Neural cell (in vitro differentiated cells): ENCODE results near the gene GSC2.

ENCODE experiments used
- EP300 ChIP-seq: fragments of 450-650 bp; conservative IDR thresholded peaks from 2 replicates; pipeline ENCODE4 v1.6.1; 2014; ENCODE audit warnings: antibody characterized with exemption, mild to moderate bottlenecking, moderate library complexity; ENCODE audit not compliant: poor library complexity, severe bottlenecking
- EZH2 ChIP-seq: fragments of 200-600, 300-800 bp; shearing (Covaris generic), sonication (generic); IDR thresholded peaks from 2 replicates; pipeline ENCODE4 v1.6.1; 2014; ENCODE audit warnings: antibody characterized with exemption, low read length, borderline replicate concordance, mild to moderate bottlenecking; ENCODE audit not compliant: insufficient read depth, poor library complexity, severe bottlenecking
- POLR2AphosphoS5 ChIP-seq: IDR thresholded peaks from 2 replicates; pipeline ENCODE4 v1.6.1; 2012
- RAD21 ChIP-seq: fragments of 450-650 bp; conservative IDR thresholded peaks from 2 replicates; pipeline ENCODE4 v1.6.1; 2014; ENCODE audit warnings: antibody characterized with exemption, mild to moderate bottlenecking, moderate library complexity
- SMC3 ChIP-seq: fragments of 450-650 bp; conservative IDR thresholded peaks from 2 replicates; pipeline ENCODE4 v1.6.1; 2014; ENCODE audit warnings: antibody characterized with exemption, mild to moderate bottlenecking, moderate library complexity; ENCODE audit not compliant: poor library complexity
- TAF1 ChIP-seq: IDR thresholded peaks from 2 replicates; pipeline ENCODE4 v1.6.1; 2012; ENCODE audit warnings: low read depth
- TF ChIP-seq, protein P1 (sequence below): fragments of 450-650 bp; IDR thresholded peaks from 2 replicates; pipeline ENCODE4 v1.5.1; 2014; ENCODE audit warnings: antibody characterized with exemption, mild to moderate bottlenecking, moderate library complexity; ENCODE audit not compliant: poor library complexity, severe bottlenecking
- TF ChIP-seq, protein P2 (sequence below): IDR thresholded peaks from 2 replicates; pipeline ENCODE4 v1.6.1; 2012; ENCODE audit warnings: borderline replicate concordance

DNA sequence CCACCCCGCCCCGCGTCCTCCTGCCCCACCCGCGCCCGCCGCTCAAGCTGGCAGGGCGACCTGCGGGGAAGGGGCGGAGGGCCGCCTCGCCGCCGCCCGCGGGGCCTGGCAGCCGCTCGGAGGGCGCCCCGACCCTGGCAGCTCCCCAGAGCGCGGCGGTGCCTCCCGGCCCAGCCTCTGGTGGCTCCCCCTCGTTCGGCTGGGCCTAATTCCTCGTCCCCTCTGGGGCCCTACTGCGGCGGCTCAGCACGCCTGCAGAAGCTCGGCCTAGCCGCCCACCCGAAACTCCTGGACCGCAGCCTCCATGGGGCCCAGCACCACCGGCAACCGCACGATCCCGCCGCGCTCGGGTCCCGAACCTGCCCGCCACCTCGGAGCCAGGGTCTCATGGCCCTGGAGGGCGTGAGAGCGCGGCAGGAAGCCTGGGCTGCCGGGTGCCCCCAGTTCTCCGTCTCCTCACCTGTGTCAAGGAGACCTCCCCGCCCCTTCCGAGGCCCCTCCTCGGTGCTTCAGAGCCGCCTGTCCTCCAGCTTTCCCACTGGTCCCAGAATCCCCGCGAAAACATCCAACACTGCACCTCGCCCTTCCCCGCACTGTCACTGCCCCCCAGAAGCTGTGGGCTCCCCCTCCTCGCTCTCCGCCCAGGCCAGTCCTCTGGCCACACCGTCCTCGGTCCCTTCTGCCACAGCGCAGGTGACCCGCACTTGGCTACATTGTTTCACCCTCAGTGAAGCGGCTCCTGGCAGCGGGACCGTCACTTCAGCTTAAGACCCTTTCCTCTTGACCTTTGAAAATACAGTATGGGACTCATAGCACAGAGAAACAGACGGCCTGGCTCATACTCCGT, 613 bp upstream of the GSC2 start:
- TF ChIP-seq RAD21 = no peak
- TF ChIP-seq, protein P1, sequence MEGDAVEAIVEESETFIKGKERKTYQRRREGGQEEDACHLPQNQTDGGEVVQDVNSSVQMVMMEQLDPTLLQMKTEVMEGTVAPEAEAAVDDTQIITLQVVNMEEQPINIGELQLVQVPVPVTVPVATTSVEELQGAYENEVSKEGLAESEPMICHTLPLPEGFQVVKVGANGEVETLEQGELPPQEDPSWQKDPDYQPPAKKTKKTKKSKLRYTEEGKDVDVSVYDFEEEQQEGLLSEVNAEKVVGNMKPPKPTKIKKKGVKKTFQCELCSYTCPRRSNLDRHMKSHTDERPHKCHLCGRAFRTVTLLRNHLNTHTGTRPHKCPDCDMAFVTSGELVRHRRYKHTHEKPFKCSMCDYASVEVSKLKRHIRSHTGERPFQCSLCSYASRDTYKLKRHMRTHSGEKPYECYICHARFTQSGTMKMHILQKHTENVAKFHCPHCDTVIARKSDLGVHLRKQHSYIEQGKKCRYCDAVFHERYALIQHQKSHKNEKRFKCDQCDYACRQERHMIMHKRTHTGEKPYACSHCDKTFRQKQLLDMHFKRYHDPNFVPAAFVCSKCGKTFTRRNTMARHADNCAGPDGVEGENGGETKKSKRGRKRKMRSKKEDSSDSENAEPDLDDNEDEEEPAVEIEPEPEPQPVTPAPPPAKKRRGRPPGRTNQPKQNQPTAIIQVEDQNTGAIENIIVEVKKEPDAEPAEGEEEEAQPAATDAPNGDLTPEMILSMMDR = no peak
- no peak for TF ChIP-seq SMC3
- TF ChIP-seq POLR2AphosphoS5 = no peak
- TF ChIP-seq EZH2 = peak; percentile 97
- no peak for TF ChIP-seq EP300
- no peak for TF ChIP-seq TAF1
- TF ChIP-seq, protein P2, sequence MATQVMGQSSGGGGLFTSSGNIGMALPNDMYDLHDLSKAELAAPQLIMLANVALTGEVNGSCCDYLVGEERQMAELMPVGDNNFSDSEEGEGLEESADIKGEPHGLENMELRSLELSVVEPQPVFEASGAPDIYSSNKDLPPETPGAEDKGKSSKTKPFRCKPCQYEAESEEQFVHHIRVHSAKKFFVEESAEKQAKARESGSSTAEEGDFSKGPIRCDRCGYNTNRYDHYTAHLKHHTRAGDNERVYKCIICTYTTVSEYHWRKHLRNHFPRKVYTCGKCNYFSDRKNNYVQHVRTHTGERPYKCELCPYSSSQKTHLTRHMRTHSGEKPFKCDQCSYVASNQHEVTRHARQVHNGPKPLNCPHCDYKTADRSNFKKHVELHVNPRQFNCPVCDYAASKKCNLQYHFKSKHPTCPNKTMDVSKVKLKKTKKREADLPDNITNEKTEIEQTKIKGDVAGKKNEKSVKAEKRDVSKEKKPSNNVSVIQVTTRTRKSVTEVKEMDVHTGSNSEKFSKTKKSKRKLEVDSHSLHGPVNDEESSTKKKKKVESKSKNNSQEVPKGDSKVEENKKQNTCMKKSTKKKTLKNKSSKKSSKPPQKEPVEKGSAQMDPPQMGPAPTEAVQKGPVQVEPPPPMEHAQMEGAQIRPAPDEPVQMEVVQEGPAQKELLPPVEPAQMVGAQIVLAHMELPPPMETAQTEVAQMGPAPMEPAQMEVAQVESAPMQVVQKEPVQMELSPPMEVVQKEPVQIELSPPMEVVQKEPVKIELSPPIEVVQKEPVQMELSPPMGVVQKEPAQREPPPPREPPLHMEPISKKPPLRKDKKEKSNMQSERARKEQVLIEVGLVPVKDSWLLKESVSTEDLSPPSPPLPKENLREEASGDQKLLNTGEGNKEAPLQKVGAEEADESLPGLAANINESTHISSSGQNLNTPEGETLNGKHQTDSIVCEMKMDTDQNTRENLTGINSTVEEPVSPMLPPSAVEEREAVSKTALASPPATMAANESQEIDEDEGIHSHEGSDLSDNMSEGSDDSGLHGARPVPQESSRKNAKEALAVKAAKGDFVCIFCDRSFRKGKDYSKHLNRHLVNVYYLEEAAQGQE = no peak
